ENCODE measurements around the gene AXIN1. TPM values are rescaled to one million over a fixed set of nuclear protein-coding genes. Genes with fewer than 3 reads are reported as not detected.

The AXIN1 gene
- total RNA-seq, 3 donors from 2014 or later, result 33.0 to 46.3 (median 40.0) TPM

- DNase-seq, result peak in 1 of 3 donors; percentile 25
- ATAC-seq, result no peak
- TF ChIP-seq, protein P1, sequence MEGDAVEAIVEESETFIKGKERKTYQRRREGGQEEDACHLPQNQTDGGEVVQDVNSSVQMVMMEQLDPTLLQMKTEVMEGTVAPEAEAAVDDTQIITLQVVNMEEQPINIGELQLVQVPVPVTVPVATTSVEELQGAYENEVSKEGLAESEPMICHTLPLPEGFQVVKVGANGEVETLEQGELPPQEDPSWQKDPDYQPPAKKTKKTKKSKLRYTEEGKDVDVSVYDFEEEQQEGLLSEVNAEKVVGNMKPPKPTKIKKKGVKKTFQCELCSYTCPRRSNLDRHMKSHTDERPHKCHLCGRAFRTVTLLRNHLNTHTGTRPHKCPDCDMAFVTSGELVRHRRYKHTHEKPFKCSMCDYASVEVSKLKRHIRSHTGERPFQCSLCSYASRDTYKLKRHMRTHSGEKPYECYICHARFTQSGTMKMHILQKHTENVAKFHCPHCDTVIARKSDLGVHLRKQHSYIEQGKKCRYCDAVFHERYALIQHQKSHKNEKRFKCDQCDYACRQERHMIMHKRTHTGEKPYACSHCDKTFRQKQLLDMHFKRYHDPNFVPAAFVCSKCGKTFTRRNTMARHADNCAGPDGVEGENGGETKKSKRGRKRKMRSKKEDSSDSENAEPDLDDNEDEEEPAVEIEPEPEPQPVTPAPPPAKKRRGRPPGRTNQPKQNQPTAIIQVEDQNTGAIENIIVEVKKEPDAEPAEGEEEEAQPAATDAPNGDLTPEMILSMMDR (IDR thresholded peaks at IDR 0.05), result no peak
- Histone ChIP-seq H3K9me3 (no peaks in the 10 kb centered on the region), H3K36me3 (ENCODE audit: low read depth) (peaks cover 9% of the 10 kb centered on the region), H3K4me1 (ENCODE audit: low read depth) (peaks cover 11% of the 10 kb centered on the region), H3K4me3 (no peak overlapping the region)
- intact Hi-C loops (cut with DNase I, micrococcal nuclease), result no loop called here
Measured at GRCh38 chr16:373020-373598, 20.6 kb upstream of the AXIN1 start.

- TF ChIP-seq, protein P1 (IDR thresholded peaks at IDR 0.05), result no peak
- DNase-seq (peak in 1 of 3 donors; percentile 23), ATAC-seq (no peak)
- H3K4me3 ChIP-seq, result no peak overlapping the region
- peaks cover 11% of the 10 kb centered on the region for H3K4me1 ChIP-seq (ENCODE audit: low read depth)
- intact Hi-C loops (cut with DNase I, micrococcal nuclease), result no loop called here
- no peaks in the 10 kb centered on the region for H3K9me3 ChIP-seq
- peaks cover 9% of the 10 kb centered on the region for H3K36me3 ChIP-seq (ENCODE audit: low read depth)
Measured at GRCh38 chr16:372302-372983, 19.9 kb upstream of the AXIN1 start.

GRCh38 chr16:371515-372301, 19.2 kb upstream of the AXIN1 start:
- H3K36me3 ChIP-seq (ENCODE audit: low read depth), result peaks cover 9% of the 10 kb centered on the region
- H3K4me1 ChIP-seq (ENCODE audit: low read depth), result peaks cover 11% of the 10 kb centered on the region
- TF ChIP-seq, protein P1 (IDR thresholded peaks at IDR 0.05), result no peak
- H3K4me3 ChIP-seq, result no peak overlapping the region
- DNase-seq (peak in 1 of 3 donors; percentile 32), ATAC-seq (no peak)
- intact Hi-C loops (cut with DNase I, micrococcal nuclease), result no loop called here
- H3K9me3 ChIP-seq, result no peaks in the 10 kb centered on the region

DNA sequence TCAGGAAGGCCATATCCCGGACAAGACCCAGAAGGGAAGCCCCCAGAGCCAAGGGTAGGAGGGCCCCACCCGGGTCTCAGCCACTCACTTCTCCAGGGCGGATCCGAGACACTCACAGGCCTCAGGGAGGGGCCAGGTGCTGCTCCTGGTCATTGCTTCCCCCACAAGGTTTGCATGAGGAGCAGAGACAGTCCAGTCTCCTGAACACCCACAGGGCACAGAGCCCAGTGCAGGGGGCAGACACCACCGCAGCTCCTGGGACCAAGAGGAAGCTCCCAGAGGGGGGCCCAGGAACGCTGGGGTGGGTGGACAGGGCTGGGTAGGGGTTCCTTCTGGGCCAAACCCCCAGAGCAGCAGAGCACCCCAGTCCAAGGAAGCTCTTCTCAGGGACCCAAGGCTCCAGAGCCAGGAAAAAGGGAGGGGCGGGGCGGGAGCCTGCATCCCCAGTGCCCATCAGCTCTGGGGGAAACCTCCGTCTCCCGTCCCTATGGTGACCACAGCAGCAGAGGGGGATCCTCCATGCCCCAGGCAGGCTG, 18.5 kb upstream of the AXIN1 start:
- DNase-seq, result peak in 2 of 3 donors; percentile 60 to 66
- H3K4me3 ChIP-seq, result no peak overlapping the region

GRCh38 chr16:370443-370842, 17.9 kb upstream of the AXIN1 start, which contains the start of gene MRPL28:
TSS of gene MRPL28 (minus strand) at chr16:370538. CDS start at chr16:370218, 320 bp downstream.
- TF ChIP-seq, protein P1 (IDR thresholded peaks at IDR 0.05), result no peak
- DNase-seq (peak; percentile 95 to 97 (median 96)), ATAC-seq (peak; percentile 96)
- Histone ChIP-seq H3K9me3 (no peaks in the 10 kb centered on the region), H3K36me3 (ENCODE audit: low read depth) (peaks cover 9% of the 10 kb centered on the region), H3K4me1 (ENCODE audit: low read depth) (peaks cover 11% of the 10 kb centered on the region), H3K4me3 (no peak within 1 kb of the TSS)
- intact Hi-C loops (cut with DNase I, micrococcal nuclease), result no loop called here

More for the DNA sequence above, 18.5 kb upstream of the AXIN1 start:
- peaks cover 9% of the 10 kb centered on the region for H3K36me3 ChIP-seq (ENCODE audit: low read depth)
- H3K4me1 ChIP-seq (ENCODE audit: low read depth), result peaks cover 11% of the 10 kb centered on the region
- H3K9me3 ChIP-seq, result no peaks in the 10 kb centered on the region
- intact Hi-C loops (cut with DNase I, micrococcal nuclease), result no loop called here
- peak; percentile 4 for ATAC-seq
- TF ChIP-seq, protein P1 (IDR thresholded peaks at IDR 0.05), result no peak

Measured in mucosa of descending colon (tissue), 3 donors.